Neuronal stem cell (in vitro differentiated cells): ENCODE data around the gene ENDOD1.

ENCODE experiments used
- DNase-seq: peaks from one replicate; pipeline ENCODE4 v3.0.0-alpha.2; 2013; ENCODE audit warnings: low spot score
- H2AFZ ChIP-seq: one replicate; pipeline ENCODE4 v1.6.1; 2013; ENCODE audit warnings: mild to moderate bottlenecking, low read length, inconsistent platforms
- H2AK5ac ChIP-seq: 2 replicates; pipeline ENCODE4 v1.6.1; 2013; ENCODE audit warnings: low read depth, mild to moderate bottlenecking, inconsistent platforms, low read length, moderate library complexity, mixed read lengths
- H2BK120ac ChIP-seq: 2 replicates; pipeline ENCODE4 v1.6.1; 2013; ENCODE audit warnings: low read depth, mild to moderate bottlenecking, inconsistent platforms, low read length, moderate library complexity, mixed read lengths
- H2BK12ac ChIP-seq: one replicate; pipeline ENCODE4 v1.6.1; 2013; ENCODE audit warnings: low read length, inconsistent platforms
- H2BK15ac ChIP-seq: 2 replicates; pipeline ENCODE4 v1.6.1; 2013; ENCODE audit warnings: mild to moderate bottlenecking, low read length, inconsistent platforms, mixed read lengths
- H2BK5ac ChIP-seq: one replicate; pipeline ENCODE4 v1.6.1; 2013; ENCODE audit warnings: inconsistent platforms, mild to moderate bottlenecking, low read length, moderate library complexity
- H3K14ac ChIP-seq: one replicate; pipeline ENCODE4 v1.6.1; 2013; ENCODE audit warnings: low read length, inconsistent platforms
- H3K18ac ChIP-seq: 2 replicates; pipeline ENCODE4 v1.6.1; 2013; ENCODE audit warnings: low read length, inconsistent platforms
- H3K23ac ChIP-seq: 2 replicates; pipeline ENCODE4 v1.6.1; 2013; ENCODE audit warnings: low read depth, mild to moderate bottlenecking, mixed read lengths, low read length, inconsistent platforms; ENCODE audit not compliant: poor library complexity
- H3K27ac ChIP-seq: replicated peaks from 3 replicates; pipeline ENCODE4 v1.5.1; 2013; ENCODE audit warnings: low read length, inconsistent platforms
- H3K27me3 ChIP-seq, 3 experiments: 2 replicates each; pipeline ENCODE4 v1.6.1; 2013; ENCODE audit warnings: low read length in 3 of 3, mild to moderate bottlenecking in 2 of 3, inconsistent platforms in 1 of 3, low read depth in 1 of 3, mixed read lengths in 1 of 3, moderate library complexity in 1 of 3; ENCODE audit not compliant: control insufficient read depth in 3 of 3, insufficient read depth in 3 of 3
- H3K36me3 ChIP-seq, 2 donors: replicated peaks in 1 of 2; 2 replicates each; pipeline ENCODE4 v1.6.1; 2013; ENCODE audit warnings: low read length in 2 of 2; ENCODE audit not compliant: control insufficient read depth in 2 of 2, insufficient read depth in 2 of 2
- H3K4ac ChIP-seq: 2 replicates; pipeline ENCODE4 v1.6.1; 2013; ENCODE audit warnings: inconsistent platforms, mild to moderate bottlenecking, low read length, moderate library complexity
- H3K4me1 ChIP-seq, 2 donors: 1 replicate in 1 of 2; 2 replicates in 1 of 2; pipeline ENCODE4 v1.6.1; 2013; ENCODE audit warnings: low read length in 2 of 2, low read depth in 1 of 2; ENCODE audit not compliant: control insufficient read depth in 2 of 2, insufficient read depth in 1 of 2
- H3K4me2 ChIP-seq: one replicate; pipeline ENCODE4 v1.6.1; 2013; ENCODE audit warnings: mild to moderate bottlenecking, low read length, inconsistent platforms; ENCODE audit not compliant: insufficient read depth, poor library complexity, severe bottlenecking
- H3K4me3 ChIP-seq, 2 donors: 2 replicates each; pipeline ENCODE4 v1.5.1; 2013; ENCODE audit warnings: low read length in 2 of 2, mild to moderate bottlenecking in 2 of 2, inconsistent platforms in 1 of 2, moderate library complexity in 1 of 2
- H3K79me1 ChIP-seq: one replicate; pipeline ENCODE4 v1.6.1; 2013; ENCODE audit warnings: low read depth, mild to moderate bottlenecking, inconsistent platforms, low read length, moderate library complexity
- H3K9ac ChIP-seq: one replicate; pipeline ENCODE4 v1.6.1; 2013; ENCODE audit warnings: mild to moderate bottlenecking, low read depth, low read length, inconsistent platforms; ENCODE audit not compliant: poor library complexity
- H3K9me3 ChIP-seq, 2 donors: replicated peaks in 1 of 2; 2 replicates each; pipeline versions ENCODE3 to v1.6.1; 2013; ENCODE audit warnings: low read length in 2 of 2, mild to moderate bottlenecking in 2 of 2, inconsistent platforms in 1 of 2, low read depth in 1 of 2, mixed read lengths in 1 of 2, moderate library complexity in 1 of 2; ENCODE audit not compliant: control insufficient read depth in 2 of 2, insufficient read depth in 1 of 2
- H4K8ac ChIP-seq: one replicate; pipeline ENCODE4 v1.6.1; 2013; ENCODE audit warnings: low read depth, mild to moderate bottlenecking, inconsistent platforms, low read length, moderate library complexity
- H4K91ac ChIP-seq: one replicate; pipeline ENCODE4 v1.6.1; 2013; ENCODE audit warnings: low read length, low read depth, mild to moderate bottlenecking, inconsistent platforms; ENCODE audit not compliant: poor library complexity
- WGBS, 2 donors: extraction: QIAGEN DNeasy Blood & Tissue Kit; methylation state at CpG; one replicate each; pipeline ENCODE4 v1.1.7; 2013; ENCODE audit warnings: missing lambda C conversion rate in 2 of 2, mixed read lengths in 1 of 2; ENCODE audit not compliant: insufficient read length in 2 of 2, insufficient replicate concordance in 1 of 2; ENCODE audit errors: extremely low coverage in 2 of 2; 5-methylcytosine and 5-hydroxymethylcytosine counted together

ENDOD1 gene

GRCh38 chr11:95067841-95068219, 21.8 kb upstream of the ENDOD1 start:
- H3K4me2 ChIP-seq: peak overlapping the region; percentile 72
- peaks cover 0 to 7% of the 10 kb centered on the region in 2 donors for H3K4me1 ChIP-seq
- DNase-seq: no peak
- H2BK12ac ChIP-seq: no peak overlapping the region
- H2AK5ac ChIP-seq: no peak overlapping the region
- H3K18ac ChIP-seq: peak overlapping the region; percentile 92
- peak overlapping the region; percentile 77 for H2BK15ac ChIP-seq
- peak overlapping the region; percentile 93 for H3K23ac ChIP-seq
- H3K27me3 ChIP-seq: no peaks in the 10 kb centered on the region
- no peak overlapping the region for H4K8ac ChIP-seq
- H3K14ac ChIP-seq: no peak overlapping the region
- H3K4ac ChIP-seq: no peak overlapping the region
- peak overlapping the region; percentile 82 for H3K9ac ChIP-seq
- no peaks in the 10 kb centered on the region for H3K9me3 ChIP-seq
- no peak overlapping the region for H2BK5ac ChIP-seq
- no peak overlapping the region for H4K91ac ChIP-seq
- H3K4me3 ChIP-seq: peak overlapping the region; percentile 93
- no peak overlapping the region for H2BK120ac ChIP-seq
- peak overlapping the region; percentile 96 for H2AFZ ChIP-seq
- peaks cover 0 to 4% of the 10 kb centered on the region in 2 donors for H3K36me3 ChIP-seq
- WGBS, 2 donors: no CpG with 5 or more reads among the region's 16 CpGs
- H3K27ac ChIP-seq: peak overlapping the region; percentile 74
- H3K79me1 ChIP-seq: no peaks in the 10 kb centered on the region

GRCh38 chr11:95068549-95068948, 21.1 kb upstream of the ENDOD1 start:
- H4K91ac ChIP-seq: no peak overlapping the region
- H3K23ac ChIP-seq: no peak overlapping the region
- H3K27me3 ChIP-seq: no peaks in the 10 kb centered on the region
- H2BK12ac ChIP-seq: no peak overlapping the region
- no peak overlapping the region for H2BK120ac ChIP-seq
- H3K18ac ChIP-seq: no peak overlapping the region
- no peak overlapping the region for H3K4ac ChIP-seq
- no peaks in the 10 kb centered on the region for H3K9me3 ChIP-seq
- no peaks in the 10 kb centered on the region for H3K79me1 ChIP-seq
- no peak overlapping the region for H3K9ac ChIP-seq
- WGBS, 2 donors: no CpG with 5 or more reads among the region's 5 CpGs
- no peak overlapping the region for H3K14ac ChIP-seq
- no peak overlapping the region for H2BK5ac ChIP-seq
- H4K8ac ChIP-seq: no peak overlapping the region
- no peak overlapping the region for H2BK15ac ChIP-seq
- H3K36me3 ChIP-seq: peaks cover 0 to 4% of the 10 kb centered on the region in 2 donors
- H3K4me3 ChIP-seq: peak overlapping the region; percentile 11 to 93
- no peak overlapping the region for H3K27ac ChIP-seq
- peak overlapping the region; percentile 96 for H2AFZ ChIP-seq
- peak; percentile 38 for DNase-seq
- peak overlapping the region; percentile 37 for H3K4me2 ChIP-seq
- H3K4me1 ChIP-seq: peaks cover 0 to 7% of the 10 kb centered on the region in 2 donors
- no peak overlapping the region for H2AK5ac ChIP-seq

- Histone ChIP-seq H2AFZ (no peak overlapping the region), H3K27ac (no peak overlapping the region), H3K9me3 (no peaks in the 10 kb centered on the region), H3K4me2 (no peak overlapping the region), H3K36me3 (peaks cover 0 to 4% of the 10 kb centered on the region in 2 donors), H3K27me3 (no peaks in the 10 kb centered on the region), H3K23ac (no peak overlapping the region), H2BK120ac (no peak overlapping the region), H4K8ac (no peak overlapping the region), H3K9ac (no peak overlapping the region), H2BK15ac (no peak overlapping the region), H3K4ac (no peak overlapping the region), H3K4me1 (peaks cover 0 to 6% of the 10 kb centered on the region in 2 donors), H2AK5ac (no peak overlapping the region), H2BK5ac (no peak overlapping the region), H3K14ac (no peak overlapping the region), H3K18ac (no peak overlapping the region), H2BK12ac (no peak overlapping the region), H3K4me3 (no peak overlapping the region), H4K91ac (no peak overlapping the region), H3K79me1 (no peaks in the 10 kb centered on the region)
- no CpG with 5 or more reads among the region's 1 CpG for WGBS, 2 donors
- no peak for DNase-seq
Measured at GRCh38 chr11:95070471-95070870, 19.2 kb upstream of the ENDOD1 start.

- Histone ChIP-seq H2BK5ac (no peak overlapping the region), H2AK5ac (no peak overlapping the region), H2BK15ac (no peak overlapping the region), H3K27ac (no peak overlapping the region), H3K9me3 (no peaks in the 10 kb centered on the region), H3K4me2 (no peak overlapping the region), H3K27me3 (no peaks in the 10 kb centered on the region), H3K23ac (no peak overlapping the region), H3K4me1 (peaks cover 0 to 5% of the 10 kb centered on the region in 2 donors), H3K4me3 (no peak overlapping the region), H3K79me1 (no peaks in the 10 kb centered on the region), H2AFZ (no peak overlapping the region), H3K9ac (no peak overlapping the region), H3K18ac (no peak overlapping the region), H2BK120ac (no peak overlapping the region), H4K8ac (no peak overlapping the region), H3K36me3 (peaks cover 0 to 4% of the 10 kb centered on the region in 2 donors), H3K4ac (no peak overlapping the region), H2BK12ac (no peak overlapping the region), H3K14ac (no peak overlapping the region), H4K91ac (no peak overlapping the region)
- DNase-seq: no peak
Measured at GRCh38 chr11:95072948-95073347, 16.7 kb upstream of the ENDOD1 start.
